HG02840 (cell line): ENCODE measurements around the gene CELF2.

Experiments used
- ATAC-seq: cut with Tn5 transposase; IDR thresholded peaks from one replicate; pipeline ENCODE4 v1.9.1; 2021; ENCODE audit warnings: mild to moderate bottlenecking, moderate library complexity, moderate number of reproducible peaks; ENCODE audit not compliant: unreplicated experiment, low FRiP score

CELF2 gene

GRCh38 chr10:11003679-11004078 lies 14.0 kb upstream of the CELF2 start:
- no peak for ATAC-seq

- no peak for ATAC-seq
These were observed 13.3 kb upstream of the CELF2 start for GRCh38 chr10:11004144-11005077.

GRCh38 chr10:11005725-11006427 lies 11.8 kb upstream of the CELF2 start:
- no peak for ATAC-seq

GRCh38 chr10:11006428-11006825 lies 11.2 kb upstream of the CELF2 start:
- no peak for ATAC-seq

- no peak for ATAC-seq
These were observed 10.1 kb upstream of the CELF2 start for GRCh38 chr10:11007476-11008020.

GRCh38 chr10:11009471-11010308 lies 8.0 kb upstream of the CELF2 start:
- no peak for ATAC-seq

GRCh38 chr10:11010582-11010981 lies 7.1 kb upstream of the CELF2 start:
- ATAC-seq, result no peak

- ATAC-seq, result no peak
These were observed 6.2 kb upstream of the CELF2 start for GRCh38 chr10:11011436-11011835.

GRCh38 chr10:11011984-11012383 lies 5.7 kb upstream of the CELF2 start:
- ATAC-seq, result no peak

GRCh38 chr10:11012421-11013295 lies 5.0 kb upstream of the CELF2 start:
- ATAC-seq, result no peak

- ATAC-seq, result no peak
These were observed 3.8 kb upstream of the CELF2 start for GRCh38 chr10:11013836-11014235.

- ATAC-seq, result no peak
These were observed 2.8 kb upstream of the CELF2 start for GRCh38 chr10:11014671-11015445.

- ATAC-seq, result no peak
These were observed 2.2 kb upstream of the CELF2 start for GRCh38 chr10:11015446-11015934.

GRCh38 chr10:11017000-11017569 lies 587 bp upstream of the CELF2 start:
- no peak for ATAC-seq

- no peak for ATAC-seq
These were observed 765 bp downstream of the CELF2 start for GRCh38 chr10:11018432-11018841.

- ATAC-seq, result no peak
These were observed 1.4 kb downstream of the CELF2 start for GRCh38 chr10:11018855-11019631.

GRCh38 chr10:11019724-11020547 lies 2.3 kb downstream of the CELF2 start:
- no peak for ATAC-seq
